Type B pancreatic cell (in vitro differentiated cells): ENCODE measurements around the gene ZNF790. TPM values are rescaled to one million over a fixed set of nuclear protein-coding genes. Genes with fewer than 3 reads are reported as not detected.

Experiments
- DNase-seq: peaks from one replicate; pipeline ENCODE4 v3.0.0; 2021; ENCODE audit warnings: mixed read lengths; ENCODE audit not compliant: unreplicated experiment; ENCODE audit errors: extremely low spot score
- H3K27ac Mint-ChIP-seq: 2 replicates; pipeline ENCODE4 v1.8.0; 2021; ENCODE audit warnings: mild to moderate bottlenecking, mixed read lengths
- H3K27me3 Mint-ChIP-seq: 2 replicates; pipeline ENCODE4 v1.8.0; 2021; ENCODE audit warnings: mixed read lengths
- H3K36me3 Mint-ChIP-seq: 2 replicates; pipeline ENCODE4 v1.8.0; 2021; ENCODE audit warnings: mixed read lengths
- H3K4me1 Mint-ChIP-seq: one replicate; pipeline ENCODE4 v1.8.0; 2021; ENCODE audit warnings: mixed read lengths; ENCODE audit not compliant: unreplicated experiment
- H3K4me3 Mint-ChIP-seq: 2 replicates; pipeline ENCODE4 v1.8.0; 2021; ENCODE audit warnings: mild to moderate bottlenecking, mixed read lengths
- H3K9me3 Mint-ChIP-seq: 2 replicates; pipeline ENCODE4 v1.8.0; 2021; ENCODE audit warnings: mixed read lengths
- CTCF ChIP-seq: fragments of 200-600 bp; sonication (generic); conservative IDR thresholded peaks from 2 replicates; pipeline ENCODE4 v1.5.0; 2021; ENCODE audit warnings: antibody characterized with exemption, mild to moderate bottlenecking
- long read RNA-seq: library from polyadenylated mRNA; unstranded; transcript quantifications from one replicate; pipeline ENCODE4 v2.0.0, GENCODE V29; 2020
- total RNA-seq: library from RNA; stranded (reverse); gene quantifications from 2 replicates; pipeline ENCODE4 v1.2.1, GENCODE V29; 2021; ENCODE audit warnings: low replicate concordance

ZNF790 gene
- total RNA-seq: 10.0 and 10.1 TPM in 2 replicates
- long read RNA-seq, transcript ZNF790-201 (5 exons, 3,037 nt): major isoform, 21 of 27 reads
- long read RNA-seq, partial matches to known transcripts: 0 of 27 reads
- long read RNA-seq, other reads (novel, unspliced or antisense): 4 of 27 reads

- DNase-seq: peak; percentile 87
- Mint-ChIP-seq H3K4me3 (no peak within 1 kb of the TSS), H3K27me3 (no peaks in the 10 kb centered on the region), H3K4me1 (no peaks in the 10 kb centered on the region), H3K9me3 (peaks cover 12% of the 10 kb centered on the region), H3K36me3 (peaks cover 39% of the 10 kb centered on the region), H3K27ac (no peak within 1 kb of the TSS)
- no peak for TF ChIP-seq CTCF
Measured at GRCh38 chr19:36837906-36838783, at the start of gene ZNF790. ZNF790 (minus strand) TSS chr19:36838387; CDS start chr19:36825619, 12,768 bp downstream.

- no peak for TF ChIP-seq CTCF
Measured at GRCh38 chr19:36876993-36877938, 39.1 kb upstream of the ZNF790 start.

GRCh38 chr19:36851898-36852297, 13.7 kb upstream of the ZNF790 start:
- no peak overlapping the region for H3K27ac Mint-ChIP-seq
- no peak for TF ChIP-seq CTCF
- H3K9me3 Mint-ChIP-seq: peaks cover 15% of the 10 kb centered on the region
- no peak for DNase-seq
- H3K36me3 Mint-ChIP-seq: peaks cover 37% of the 10 kb centered on the region
- H3K4me1 Mint-ChIP-seq: no peaks in the 10 kb centered on the region
- H3K4me3 Mint-ChIP-seq: no peak overlapping the region
- H3K27me3 Mint-ChIP-seq: no peaks in the 10 kb centered on the region

More at GRCh38 chr19:36876993-36877938, 39.1 kb upstream of the ZNF790 start:
- Mint-ChIP-seq H3K27me3 (no peaks in the 10 kb centered on the region), H3K36me3 (peaks cover 61% of the 10 kb centered on the region), H3K4me3 (no peak overlapping the region), H3K27ac (no peak overlapping the region), H3K4me1 (no peaks in the 10 kb centered on the region), H3K9me3 (peaks cover 25% of the 10 kb centered on the region)
- DNase-seq: no peak

- DNase-seq: peak; percentile 87
- Mint-ChIP-seq H3K36me3 (peaks cover 31% of the 10 kb centered on the region), H3K4me3 (no peak within 1 kb of the TSS), H3K27me3 (no peaks in the 10 kb centered on the region), H3K9me3 (peaks cover 13% of the 10 kb centered on the region), H3K27ac (no peak within 1 kb of the TSS), H3K4me1 (no peaks in the 10 kb centered on the region)
- no peak for TF ChIP-seq CTCF
Measured at GRCh38 chr19:36850559-36851442, 12.6 kb upstream of the ZNF790 start, which contains the start of gene ZNF345. ZNF345 (plus strand) TSS chr19:36850876; CDS start chr19:36876831, 25,955 bp downstream.
